Activated effector memory CD4-positive, alpha-beta T cell treated with anti-CD3 and anti-CD28 coated beads, Interleukin-2, amount 50 U/mL, for 16 hours (primary cell): ENCODE measurements around the gene CHST8.

ENCODE experiments used
- DNase-seq: peaks from one replicate; pipeline ENCODE4 v3.0.0-alpha.2; 2020

Gene CHST8

GRCh38 chr19:33773704-33774624 lies 152.2 kb downstream of the CHST8 start:
- DNase-seq: no peak

- DNase-seq: no peak
Measured at GRCh38 chr19:33774751-33775150, 153.0 kb downstream of the CHST8 start.

- DNase-seq: no peak
Measured at GRCh38 chr19:33775731-33776487, 154.2 kb downstream of the CHST8 start.

GRCh38 chr19:33777351-33777750 lies 155.6 kb downstream of the CHST8 start:
- DNase-seq: no peak

GRCh38 chr19:33777753-33778088 lies 156.0 kb downstream of the CHST8 start:
- DNase-seq: no peak

GRCh38 chr19:33778089-33778791 lies 156.5 kb downstream of the CHST8 start:
- DNase-seq: peak; percentile 95

GRCh38 chr19:33779849-33780248 lies 158.1 kb downstream of the CHST8 start:
- DNase-seq: no peak

GRCh38 chr19:33780251-33780650 lies 158.5 kb downstream of the CHST8 start:
- DNase-seq: no peak

- DNase-seq: no peak
Measured at GRCh38 chr19:33780746-33781145, 159.0 kb downstream of the CHST8 start.

GRCh38 chr19:33781415-33781935 lies 159.7 kb downstream of the CHST8 start:
- DNase-seq: no peak

GRCh38 chr19:33781996-33782395 lies 160.2 kb downstream of the CHST8 start:
- no peak for DNase-seq

- no peak for DNase-seq
Measured at GRCh38 chr19:33784432-33784831, 162.7 kb downstream of the CHST8 start.

GRCh38 chr19:33785795-33786194 lies 164.0 kb downstream of the CHST8 start:
- no peak for DNase-seq

- DNase-seq: no peak
Measured at GRCh38 chr19:33788676-33789075, 166.9 kb downstream of the CHST8 start.

- no peak for DNase-seq
Measured at GRCh38 chr19:33789344-33789743, 167.6 kb downstream of the CHST8 start.

GRCh38 chr19:33794683-33795369 lies 173.1 kb downstream of the CHST8 start:
- DNase-seq: no peak

- peak; percentile 84 for DNase-seq
Measured at GRCh38 chr19:33795370-33796163, 173.8 kb downstream of the CHST8 start.

GRCh38 chr19:33796164-33796875 lies 174.6 kb downstream of the CHST8 start, which contains the start of gene KCTD15:
TSS of gene KCTD15 (plus strand) at chr19:33796870. CDS start at chr19:33800455, 3,585 bp downstream.
- DNase-seq: peak; percentile 74

- no peak for DNase-seq
Measured at GRCh38 chr19:33797802-33798671, 176.3 kb downstream of the CHST8 start.

GRCh38 chr19:33798681-33799111 lies 176.9 kb downstream of the CHST8 start:
- no peak for DNase-seq
